NAMALWA (cell line): ENCODE results near the gene DNM1.
A peak's percentile ranks its signal among the peaks of the same experiment; 100 is the strongest.
"Not testable (repeated sequence)": the region's sequence is repeated elsewhere in the genome, so short reads cannot be mapped to it uniquely, and the experiment has no call there.

Source experiments
- DNase-seq: peaks from one replicate; pipeline ENCODE4 v3.0.0-alpha.2; 2015; ENCODE audit warnings: low spot score

The DNM1 gene

DNA sequence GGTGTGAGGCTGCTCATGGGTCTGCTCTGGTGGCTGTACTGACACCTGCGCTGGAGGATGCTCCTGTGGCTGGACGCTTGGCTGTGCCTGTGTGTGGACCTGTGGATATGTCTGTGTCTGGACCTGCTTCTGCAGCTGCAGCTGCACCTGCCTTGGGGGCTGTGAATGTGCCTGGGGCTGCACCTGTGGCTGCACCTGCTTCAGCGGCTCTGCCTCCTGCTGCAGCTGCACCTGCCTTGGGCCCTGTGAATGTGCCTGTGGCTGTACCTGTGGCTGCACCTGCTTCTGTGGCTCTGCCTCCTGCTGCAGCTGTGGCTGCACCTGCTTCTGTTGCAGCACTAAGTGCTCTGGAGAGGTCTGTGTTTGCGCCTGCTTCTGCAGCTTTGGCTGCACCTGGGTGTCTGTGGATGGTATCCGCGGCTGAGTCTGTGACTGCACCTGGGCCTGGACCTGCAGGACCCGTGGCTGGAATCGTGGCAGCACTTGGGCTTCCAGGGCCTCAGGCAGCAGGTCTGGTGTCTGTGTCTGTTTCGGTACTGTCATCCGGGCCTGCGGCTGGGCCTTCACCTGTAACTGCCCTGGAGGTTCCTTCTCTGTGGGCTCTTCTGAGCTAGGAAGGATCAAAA lies 24.3 kb upstream of the DNM1 start:
- peak; percentile 46 for DNase-seq

DNA sequence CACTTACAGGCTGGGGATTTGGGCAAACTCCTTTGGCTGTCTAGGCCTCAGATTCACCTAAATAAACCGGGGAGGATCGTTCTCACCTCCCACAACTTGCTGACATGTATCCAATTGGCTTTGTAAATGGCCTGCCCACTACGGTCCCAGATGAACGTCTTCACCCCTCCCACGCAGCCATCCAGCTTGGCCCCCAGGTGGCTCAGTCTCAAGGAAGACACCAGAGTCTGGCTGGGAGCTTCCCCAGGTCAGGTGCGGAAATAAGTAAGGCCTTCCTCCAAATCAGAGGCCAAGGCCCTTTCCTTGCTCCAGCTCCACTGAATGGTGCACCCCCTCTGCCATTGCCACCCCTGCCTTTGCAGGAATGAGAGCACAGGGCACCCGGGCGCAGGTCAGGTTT lies 23.2 kb upstream of the DNM1 start:
- no peak for DNase-seq

DNA sequence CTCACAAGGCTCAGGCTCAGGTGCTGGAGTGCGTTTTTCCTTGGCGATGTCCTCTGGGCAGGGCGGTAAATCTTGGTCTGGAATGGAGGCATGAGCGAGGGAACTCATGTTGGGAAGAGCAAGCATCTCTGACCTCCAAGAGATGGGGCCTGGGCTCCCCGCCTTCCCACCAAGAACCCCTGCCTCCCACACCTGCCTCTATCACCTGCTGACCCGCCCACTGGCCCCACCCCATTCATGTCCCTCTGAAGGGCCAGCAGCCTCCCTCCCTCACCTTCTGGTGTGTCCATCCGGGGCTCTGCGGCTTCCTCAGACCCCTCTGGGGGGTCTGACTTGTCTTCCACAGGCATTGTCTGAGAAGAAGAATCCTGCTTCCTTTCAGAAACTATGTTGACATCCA lies 22.7 kb upstream of the DNM1 start:
- no peak for DNase-seq

DNA sequence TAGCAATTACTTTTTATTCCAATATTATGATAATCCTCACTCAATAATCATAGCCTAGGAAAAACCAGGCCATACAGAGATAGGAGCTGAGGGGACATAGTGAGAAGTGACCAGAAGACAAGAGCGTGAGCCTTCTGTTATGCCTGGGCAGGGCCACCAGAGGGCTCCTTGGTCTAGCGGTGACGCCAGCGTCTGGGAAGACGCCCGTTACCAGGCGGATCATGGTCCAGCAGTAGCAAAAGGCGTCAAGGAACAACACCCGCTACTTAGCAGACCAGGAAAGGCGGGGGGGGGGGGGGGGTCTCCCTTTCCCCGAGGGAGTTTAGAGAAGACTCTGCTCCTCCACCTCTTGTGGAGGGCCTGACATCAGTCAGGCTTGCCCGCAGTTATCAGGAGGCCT lies 21.7 kb upstream of the DNM1 start:
- DNase-seq, result not testable (repeated sequence)

DNA sequence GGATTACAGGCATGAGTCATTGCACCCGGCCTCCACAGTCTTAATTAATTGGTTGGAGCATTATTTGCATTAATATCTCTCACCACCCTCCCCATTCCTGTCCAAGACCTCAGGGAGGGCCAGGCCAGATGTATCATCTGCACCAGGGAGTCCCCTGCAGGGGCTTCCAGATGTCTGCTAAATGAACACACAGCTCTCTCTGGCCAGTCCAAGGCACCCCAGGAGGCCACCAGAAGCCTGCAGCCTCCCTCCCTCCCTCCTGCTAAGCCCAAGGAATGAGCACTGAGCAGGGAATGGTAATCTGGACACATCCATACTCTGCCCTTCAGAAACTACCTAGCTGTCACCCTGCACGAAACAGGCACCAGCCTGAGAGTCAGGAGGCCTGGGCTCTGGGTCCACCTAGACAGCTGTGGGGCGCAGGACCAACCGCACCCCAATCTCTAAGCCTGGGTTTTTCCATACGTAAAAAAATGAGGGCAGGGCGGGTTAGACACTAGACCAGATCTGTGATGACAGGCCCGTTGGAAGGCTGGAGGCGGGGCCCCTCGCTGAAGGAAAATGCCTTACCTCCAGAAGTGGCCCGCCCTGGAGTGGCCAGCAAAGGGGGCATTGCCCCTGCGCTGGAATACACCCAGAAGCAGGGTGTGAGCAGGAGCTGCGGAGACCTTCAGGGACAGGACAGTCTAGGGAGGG lies 20.1 kb upstream of the DNM1 start:
- DNase-seq, result no peak

DNA sequence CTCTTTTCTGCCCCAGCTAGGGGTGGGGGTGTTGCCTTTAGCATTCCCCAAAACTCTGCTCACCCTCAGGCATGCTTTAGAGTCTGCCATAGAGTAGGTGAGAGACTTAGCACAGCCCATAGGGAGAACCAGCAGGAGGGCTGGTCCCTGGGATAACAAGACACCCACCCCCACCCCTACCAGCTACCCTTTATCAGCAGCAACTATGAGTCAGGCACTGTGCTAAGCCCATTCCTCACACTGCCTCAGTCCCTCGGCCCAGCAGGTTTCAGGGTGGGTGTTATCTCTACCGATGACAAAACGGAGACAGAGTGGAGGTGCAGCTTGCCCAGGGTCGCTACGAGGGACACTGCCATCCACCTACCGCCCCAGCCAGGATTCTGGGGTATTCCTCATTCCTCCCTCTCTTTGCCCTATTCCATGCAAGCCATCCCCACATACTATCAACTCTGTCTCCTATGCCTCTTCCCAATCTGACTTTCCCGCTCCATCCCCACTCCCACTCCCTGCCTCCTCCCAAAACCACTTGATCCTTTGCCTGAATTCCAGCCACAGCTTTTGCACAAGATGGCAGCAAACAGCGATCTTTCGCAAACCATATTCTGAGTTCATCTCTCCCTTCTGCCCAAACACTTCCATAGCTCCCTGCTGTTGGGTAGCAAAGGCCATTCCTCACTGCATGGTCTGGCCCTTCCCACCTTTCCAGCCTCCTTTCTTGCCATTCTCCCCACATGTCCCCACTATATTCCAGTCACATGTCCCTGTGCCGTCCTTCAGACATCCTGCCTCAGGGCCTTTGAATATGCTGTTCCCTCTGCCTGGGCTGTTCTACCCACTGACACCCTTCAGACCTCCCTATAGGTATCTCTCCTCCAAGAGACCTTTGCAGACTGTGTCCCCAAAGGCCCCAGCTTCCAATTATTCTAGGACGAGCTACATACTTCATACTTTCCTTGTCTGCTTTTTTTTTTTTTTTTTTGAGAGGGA lies 16.9 kb upstream of the DNM1 start:
- DNase-seq, result no peak

DNA sequence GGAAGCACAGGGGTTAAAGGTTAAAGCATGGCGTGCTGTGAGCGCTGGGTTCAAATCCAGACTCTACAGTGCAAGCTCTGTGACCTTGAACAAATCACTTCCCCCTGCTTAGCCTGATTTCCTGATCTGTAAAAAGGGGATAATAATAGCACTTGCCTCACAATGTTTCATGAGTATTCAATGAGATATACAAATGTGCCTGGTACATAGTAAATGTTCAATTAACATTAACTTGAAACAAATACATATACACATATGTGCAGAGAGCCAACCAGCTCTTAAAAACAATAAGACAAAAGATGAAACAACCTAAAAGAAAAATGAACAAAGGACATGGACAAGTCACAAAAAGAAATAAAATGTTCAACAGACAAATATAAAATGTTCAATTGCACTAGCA lies 15.8 kb upstream of the DNM1 start:
- no peak for DNase-seq

DNA sequence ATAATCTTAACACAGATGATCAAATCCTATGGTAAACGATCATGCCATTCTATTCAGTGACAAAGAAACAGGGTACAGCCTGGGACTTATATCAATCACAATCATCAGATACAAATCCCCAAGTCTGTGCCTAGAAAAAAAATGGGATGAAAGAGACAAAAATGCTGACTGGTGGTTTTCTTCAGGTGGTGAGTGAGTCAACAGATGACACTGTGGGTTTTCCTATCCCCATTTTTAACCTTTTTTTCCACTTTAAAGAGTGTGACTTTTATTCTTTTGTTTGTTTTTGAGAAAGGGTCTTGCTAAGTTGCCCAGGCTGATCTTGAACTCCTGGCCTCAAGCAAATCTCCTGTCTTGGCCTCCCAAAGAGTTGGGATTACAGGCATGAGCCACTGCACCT lies 15.0 kb upstream of the DNM1 start:
- no peak for DNase-seq

DNA sequence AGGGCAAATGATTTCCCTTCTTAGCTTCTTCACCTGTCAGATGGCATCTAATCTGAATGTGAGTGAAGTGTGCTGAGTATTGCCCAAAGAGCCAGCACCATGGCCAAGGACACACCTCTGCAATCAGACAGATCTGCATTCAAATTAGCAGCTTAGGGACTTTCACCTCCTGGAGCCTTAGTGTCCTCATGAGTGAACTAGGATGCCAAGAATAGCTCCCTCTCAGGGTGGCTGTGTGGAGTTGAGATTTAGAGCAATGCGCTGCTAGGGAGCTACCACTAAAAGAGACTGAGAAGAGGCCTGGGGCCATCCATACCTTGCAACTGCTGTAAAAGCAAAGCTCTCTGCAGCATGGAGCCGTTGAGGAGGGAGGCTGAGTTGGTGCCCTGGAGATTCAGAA lies 13.2 kb upstream of the DNM1 start:
- DNase-seq, result peak; percentile 45

DNA sequence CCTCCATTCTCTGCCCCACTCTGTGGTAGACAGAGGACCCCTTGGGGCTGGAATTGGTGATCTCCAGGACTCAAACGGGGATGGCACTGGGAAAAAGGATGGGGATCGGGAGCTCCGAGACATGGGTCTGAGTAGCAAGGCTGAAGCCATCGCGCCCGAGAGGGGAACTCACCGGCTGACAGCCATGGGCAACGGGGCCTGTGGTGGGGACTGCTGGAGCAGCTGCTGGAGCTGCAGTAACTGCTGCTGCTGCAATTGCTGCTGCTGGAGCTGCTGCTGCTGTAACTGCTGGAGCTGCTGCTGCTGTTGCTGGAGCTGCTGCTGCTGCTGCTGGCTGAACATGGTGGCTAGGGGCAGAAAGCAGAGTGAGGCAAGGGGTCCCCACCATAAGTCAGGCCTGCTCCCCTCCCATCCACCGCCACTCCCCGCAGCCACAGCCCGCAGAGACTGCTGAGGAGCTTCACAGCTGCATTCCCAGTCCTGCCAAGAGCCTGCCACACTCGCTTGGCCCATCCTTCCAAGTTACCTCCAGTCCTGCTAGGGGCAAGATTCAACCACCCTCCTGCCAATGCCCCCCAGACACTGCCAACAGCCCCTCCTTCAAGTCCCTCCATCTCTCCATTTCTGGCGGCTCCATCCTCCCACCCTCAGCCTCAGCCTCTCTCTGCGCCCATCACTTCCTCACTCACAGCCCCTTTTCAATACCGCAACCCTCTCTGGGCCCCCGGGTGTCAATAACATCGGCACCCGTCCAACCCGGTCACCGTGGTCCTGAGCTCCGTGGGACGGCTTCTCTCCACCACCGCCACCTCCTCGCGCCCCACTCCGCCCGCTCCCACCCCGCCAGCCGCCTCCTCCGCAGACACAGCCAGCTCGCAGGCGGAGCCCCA lies 12.4 kb upstream of the DNM1 start:
- peak; percentile 36 for DNase-seq

DNA sequence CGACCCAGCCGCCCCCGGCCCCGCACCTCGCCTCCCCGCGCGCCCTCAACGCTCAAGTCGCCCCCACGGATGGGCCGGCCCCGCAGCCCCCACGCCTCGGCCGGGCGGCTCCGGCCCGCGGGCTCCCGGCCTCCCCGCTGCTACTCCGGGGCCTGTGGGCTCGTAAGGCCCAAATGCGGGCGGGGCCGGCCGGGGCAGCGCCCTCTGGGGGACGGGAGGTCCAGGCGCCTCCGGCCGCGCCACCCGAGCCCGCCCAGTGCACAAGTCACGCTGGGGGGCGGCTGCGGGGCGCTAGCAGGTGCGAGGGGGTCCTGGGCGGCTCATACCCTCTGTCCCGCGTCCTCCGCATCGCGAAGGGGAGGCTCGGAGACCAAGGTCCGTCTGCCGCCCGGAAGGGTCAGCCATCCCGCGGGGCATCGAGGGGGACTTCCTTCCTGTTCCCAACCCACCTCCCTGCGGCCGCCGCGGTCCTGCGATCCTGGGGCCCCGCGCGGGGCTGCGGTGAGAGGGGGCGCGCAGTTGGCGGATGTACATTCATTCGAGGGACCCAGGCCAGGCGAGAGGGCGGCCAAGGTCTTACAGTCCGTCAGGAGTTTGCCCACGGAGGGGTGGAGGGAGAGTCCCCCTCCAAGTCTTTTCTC lies 11.7 kb upstream of the DNM1 start, which contains the start of gene CIZ1:
CIZ1 (minus strand) TSS at position 167 of the 641 bp plus-strand sequence. CDS start 715 bp downstream, outside the sequence.
- DNase-seq, result peak; percentile 81

DNA sequence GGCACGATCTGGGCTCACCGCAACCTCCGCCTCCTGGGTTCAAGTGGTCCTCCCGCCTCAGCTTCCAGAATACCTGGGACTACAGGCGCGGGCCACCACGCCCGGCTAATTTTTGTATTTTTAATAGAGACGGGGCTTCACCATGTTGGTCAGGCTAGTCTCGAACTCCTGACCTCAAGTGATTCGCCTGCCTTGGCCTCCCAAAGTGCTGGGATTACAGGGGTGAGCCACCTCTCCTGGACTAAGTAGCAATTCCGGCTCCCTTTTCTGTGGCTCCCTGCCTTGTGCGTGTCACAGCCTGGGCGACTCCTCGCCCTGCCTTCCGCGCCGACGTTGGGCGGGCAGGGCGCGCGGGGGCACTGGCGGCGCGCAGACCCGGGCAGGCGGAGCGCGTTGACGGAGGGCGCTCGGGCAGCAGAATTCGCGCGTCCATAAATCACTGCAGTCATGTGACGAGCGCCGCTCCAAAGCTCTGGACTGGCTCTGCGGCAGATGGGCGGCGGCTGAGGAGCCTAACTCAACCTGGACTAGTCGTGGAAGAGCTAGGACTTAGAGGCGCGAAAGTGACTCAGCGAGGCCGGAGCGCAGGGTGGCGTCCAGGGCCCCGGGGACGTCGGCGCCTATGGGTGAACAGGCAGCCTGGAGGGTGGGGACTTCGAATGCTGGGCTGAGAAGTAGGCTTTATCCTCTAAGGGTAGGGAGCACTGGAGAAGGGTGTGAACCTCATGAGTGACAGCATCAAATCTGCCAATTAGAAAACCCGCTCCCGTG lies 10.4 kb upstream of the DNM1 start:
- DNase-seq, result no peak

DNA sequence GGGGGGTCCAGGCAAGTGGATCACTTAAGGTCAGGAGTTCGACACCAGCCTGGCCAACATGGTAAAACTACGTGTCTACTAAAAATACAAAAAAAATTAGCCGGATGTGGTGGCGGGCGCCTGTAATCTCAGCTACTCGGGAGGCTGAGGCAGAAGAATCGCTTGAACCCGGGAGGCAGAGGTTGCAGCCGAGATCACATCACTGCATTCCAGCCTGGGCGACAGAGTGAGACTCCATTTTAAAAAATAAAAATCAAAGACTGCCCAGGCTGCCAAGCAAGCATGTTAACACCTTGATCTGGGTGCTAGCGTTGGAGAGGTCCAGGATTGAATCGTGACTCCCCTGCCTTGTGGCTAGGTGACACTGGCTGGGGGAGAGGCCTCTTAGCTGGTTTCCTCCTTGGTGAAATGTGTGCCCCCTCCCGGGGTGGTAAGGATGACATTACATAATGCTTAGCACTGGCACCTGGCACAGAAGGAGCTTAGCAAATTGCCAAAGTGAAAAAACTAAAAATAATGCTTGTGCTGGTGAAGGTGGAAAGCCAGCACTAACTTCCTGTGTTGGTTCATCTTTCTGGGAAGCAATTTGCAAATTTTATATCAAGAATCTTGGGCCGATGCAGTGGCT lies 9.6 kb upstream of the DNM1 start:
- no peak for DNase-seq

DNA sequence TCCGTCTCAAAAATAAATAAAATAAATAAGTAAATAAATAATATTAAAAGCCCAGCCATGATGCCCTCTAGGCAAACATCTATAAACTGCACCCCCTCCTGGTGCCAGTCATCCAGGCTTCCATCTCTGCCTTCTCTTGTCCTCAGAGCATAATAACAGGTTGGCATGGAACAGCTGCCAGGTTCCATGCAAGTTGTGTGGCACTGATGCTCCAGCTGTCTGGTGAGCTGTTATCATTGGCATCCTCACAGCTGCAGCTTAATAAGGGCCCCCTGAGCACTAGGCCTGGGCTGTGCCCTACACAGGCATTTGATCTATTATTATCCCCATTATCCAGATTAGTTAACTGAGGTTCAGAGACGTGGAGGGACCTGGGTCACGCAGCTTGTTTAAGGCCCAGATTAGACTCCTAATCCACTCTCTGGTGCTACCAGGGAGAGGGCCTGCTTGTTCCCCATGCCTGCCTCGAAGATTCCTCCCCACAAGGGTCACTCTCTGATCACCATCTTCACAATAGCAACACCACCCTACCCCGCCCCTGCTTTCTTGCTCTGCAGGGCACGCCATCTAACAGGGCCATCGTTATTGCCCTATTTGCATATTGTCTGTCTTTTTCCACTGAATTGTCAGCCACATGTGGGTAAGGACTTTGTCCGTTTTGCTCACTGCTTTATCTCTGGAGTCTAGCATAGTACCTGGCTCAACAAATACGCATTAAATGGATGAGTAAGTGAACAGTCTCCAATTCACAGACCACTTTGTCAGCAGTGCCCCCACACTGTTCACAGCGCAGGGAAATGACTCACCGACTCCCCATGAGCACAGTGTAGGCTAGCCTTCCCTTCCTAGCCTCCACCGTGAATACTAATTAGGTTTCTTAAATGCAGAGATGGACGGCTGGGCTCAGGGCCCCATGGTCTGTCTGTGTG lies 1.5 kb upstream of the DNM1 start:
- DNase-seq, result no peak

DNA sequence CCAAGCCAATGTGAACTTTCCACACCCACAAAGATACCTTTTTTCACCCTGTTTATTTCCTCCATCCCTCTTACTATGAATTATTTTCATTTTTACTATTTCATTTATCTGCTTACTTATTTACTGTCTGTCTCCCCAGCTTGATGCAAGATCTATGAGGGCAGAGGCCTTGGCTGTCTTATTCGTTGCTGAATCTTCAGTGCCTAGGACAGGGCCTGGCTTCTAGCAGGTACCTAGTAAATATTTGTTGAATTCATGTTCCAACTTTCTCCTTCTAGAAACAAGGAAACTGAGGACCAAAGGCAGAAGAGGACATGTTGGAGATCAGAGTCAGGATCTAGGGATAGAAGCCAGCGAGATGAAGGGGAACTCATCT lies 543 bp upstream of the DNM1 start:
- DNase-seq, result no peak

DNA sequence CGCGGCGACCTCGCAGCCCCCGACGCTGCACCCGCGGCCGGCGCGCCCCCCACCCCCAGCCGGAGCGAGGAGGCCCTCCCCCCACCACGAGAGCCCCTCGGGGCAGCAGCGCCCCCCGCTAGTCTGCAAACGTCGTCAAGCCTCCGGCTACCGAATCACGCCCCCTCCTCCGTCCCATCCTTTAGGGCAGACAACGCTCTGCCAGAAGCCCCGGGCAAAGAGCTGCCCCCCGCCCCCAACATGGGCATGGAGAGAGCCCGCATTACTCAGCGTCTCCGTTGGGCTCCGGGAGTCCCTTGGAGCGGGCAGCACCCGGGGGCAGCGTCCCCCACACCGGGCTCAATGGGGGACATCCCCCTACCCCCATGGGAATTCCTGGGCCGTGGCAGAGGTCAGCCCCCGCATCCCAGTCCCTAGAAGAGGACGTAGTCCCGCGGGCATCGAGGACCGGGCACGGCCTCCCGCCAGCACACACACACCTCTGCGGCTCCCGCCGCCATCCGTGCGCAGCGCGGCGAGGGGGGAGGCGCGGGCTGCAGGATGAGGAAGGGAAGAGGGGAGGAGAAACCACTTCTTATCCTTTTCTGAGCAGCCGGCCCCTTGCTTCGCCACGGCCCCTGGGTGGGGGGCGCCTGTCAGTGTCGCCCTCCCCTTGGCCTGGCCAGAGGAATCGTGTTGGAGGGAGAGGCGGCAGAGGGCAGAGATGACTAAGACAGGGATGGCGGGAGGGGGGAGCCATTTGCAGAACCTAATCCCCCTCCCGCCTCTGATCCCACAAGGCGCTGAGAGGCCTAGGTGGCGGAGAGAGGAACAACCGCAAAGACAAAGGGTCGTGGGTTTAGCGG lies 750 bp downstream of the DNM1 start:
- DNase-seq, result no peak

DNA sequence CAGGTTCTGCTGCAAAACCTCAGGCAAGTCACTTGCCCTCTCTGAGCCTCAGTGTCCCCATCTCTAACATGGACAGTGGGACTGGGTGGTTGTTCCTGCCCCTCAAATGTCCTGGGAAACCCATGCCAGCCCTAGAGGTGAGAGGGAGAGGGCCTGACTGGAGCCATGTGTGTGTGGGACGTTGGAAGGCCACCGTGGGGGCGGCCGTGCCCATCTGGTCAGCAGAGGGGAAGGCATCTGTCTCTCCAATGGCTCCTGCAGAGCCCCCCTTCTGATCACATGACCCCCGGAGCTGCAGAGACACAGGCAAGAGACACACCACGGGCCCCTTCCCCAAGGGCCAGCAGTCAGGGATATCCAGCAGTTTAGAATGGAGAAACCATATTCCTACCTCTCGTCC lies 1.7 kb downstream of the DNM1 start:
- no peak for DNase-seq
